ENCODE data around the gene PAEP.
"Not testable (repeated sequence)": the region's sequence is repeated elsewhere in the genome, so short reads cannot be mapped to it uniquely, and the experiment has no call there.

The PAEP gene

GRCh38 chr9:135526089-135526729, 35.3 kb upstream of the PAEP start:
- no peak for DNase-seq

GRCh38 chr9:135526730-135527571, 34.6 kb upstream of the PAEP start:
- DNase-seq, result no peak

GRCh38 chr9:135528842-135529435, 32.6 kb upstream of the PAEP start:
- not testable (repeated sequence) for DNase-seq

GRCh38 chr9:135530146-135530545, 31.4 kb upstream of the PAEP start:
- no peak for DNase-seq

- DNase-seq, result no peak
Observed at GRCh38 chr9:135531096-135531495, 30.5 kb upstream of the PAEP start.

- DNase-seq, result no peak
Observed at GRCh38 chr9:135533113-135533512, 28.4 kb upstream of the PAEP start.

- DNase-seq, result no peak
Observed at GRCh38 chr9:135533674-135534073, 27.9 kb upstream of the PAEP start.

- DNase-seq, result not testable (repeated sequence)
Observed at GRCh38 chr9:135534192-135534711, 27.3 kb upstream of the PAEP start.

GRCh38 chr9:135534826-135535225, 26.7 kb upstream of the PAEP start:
- DNase-seq, result not testable (repeated sequence)

GRCh38 chr9:135535631-135536030, 25.9 kb upstream of the PAEP start:
- DNase-seq, result not testable (repeated sequence)

GRCh38 chr9:135536216-135536615, 25.3 kb upstream of the PAEP start:
- no peak for DNase-seq

GRCh38 chr9:135543262-135543894, 18.2 kb upstream of the PAEP start:
- not testable (repeated sequence) for DNase-seq

GRCh38 chr9:135544981-135545635, 16.4 kb upstream of the PAEP start:
- DNase-seq, result no peak

- DNase-seq, result not testable (repeated sequence)
Observed at GRCh38 chr9:135545646-135546176, 15.8 kb upstream of the PAEP start, which contains the start of gene OBP2A. TSS of gene OBP2A (plus strand) at chr9:135546126. CDS start at chr9:135546181, 55 bp downstream.

- not testable (repeated sequence) for DNase-seq
Observed at GRCh38 chr9:135546792-135547617, 14.6 kb upstream of the PAEP start.

- no peak for DNase-seq
Observed at GRCh38 chr9:135547756-135548736, 13.5 kb upstream of the PAEP start.

GRCh38 chr9:135549478-135550343, 11.8 kb upstream of the PAEP start:
- DNase-seq, result not testable (repeated sequence)

GRCh38 chr9:135550344-135550918, 11.1 kb upstream of the PAEP start:
- no peak for DNase-seq
